HG02973 (cell line): ENCODE data around the gene NLRP4.
"Not testable (repeated sequence)": the region's sequence is repeated elsewhere in the genome, so short reads cannot be mapped to it uniquely, and the experiment has no call there.

ENCODE experiments used
- ATAC-seq: cut with Tn5 transposase; IDR thresholded peaks from one replicate; pipeline ENCODE4 v1.9.1; 2021; ENCODE audit warnings: moderate library complexity; ENCODE audit not compliant: unreplicated experiment

NLRP4 gene

GRCh38 chr19:55882626-55883025 lies 46.3 kb downstream of the NLRP4 start:
- no peak for ATAC-seq

DNA sequence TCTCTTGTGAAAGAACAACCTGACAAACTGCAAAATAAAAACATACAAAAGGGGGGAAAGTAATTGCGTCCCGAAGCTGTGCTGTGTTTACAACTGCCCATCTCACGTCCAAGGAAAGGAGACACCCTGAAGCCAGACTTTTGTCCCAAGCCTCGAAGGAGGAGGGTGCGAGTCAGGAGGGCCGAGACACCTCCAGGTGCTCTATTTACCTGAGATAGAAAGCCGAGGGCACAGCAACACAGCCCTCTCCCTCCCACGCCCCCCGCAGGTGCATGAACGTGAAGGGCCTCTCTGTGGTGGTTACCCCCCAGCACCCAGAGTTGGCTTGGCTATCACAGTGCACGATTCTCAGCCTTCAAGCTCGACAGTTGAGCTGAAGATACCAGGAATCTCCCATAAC lies 62.6 kb downstream of the NLRP4 start:
- ATAC-seq: no peak

GRCh38 chr19:55901369-55902079 lies 65.2 kb downstream of the NLRP4 start:
- no peak for ATAC-seq

DNA sequence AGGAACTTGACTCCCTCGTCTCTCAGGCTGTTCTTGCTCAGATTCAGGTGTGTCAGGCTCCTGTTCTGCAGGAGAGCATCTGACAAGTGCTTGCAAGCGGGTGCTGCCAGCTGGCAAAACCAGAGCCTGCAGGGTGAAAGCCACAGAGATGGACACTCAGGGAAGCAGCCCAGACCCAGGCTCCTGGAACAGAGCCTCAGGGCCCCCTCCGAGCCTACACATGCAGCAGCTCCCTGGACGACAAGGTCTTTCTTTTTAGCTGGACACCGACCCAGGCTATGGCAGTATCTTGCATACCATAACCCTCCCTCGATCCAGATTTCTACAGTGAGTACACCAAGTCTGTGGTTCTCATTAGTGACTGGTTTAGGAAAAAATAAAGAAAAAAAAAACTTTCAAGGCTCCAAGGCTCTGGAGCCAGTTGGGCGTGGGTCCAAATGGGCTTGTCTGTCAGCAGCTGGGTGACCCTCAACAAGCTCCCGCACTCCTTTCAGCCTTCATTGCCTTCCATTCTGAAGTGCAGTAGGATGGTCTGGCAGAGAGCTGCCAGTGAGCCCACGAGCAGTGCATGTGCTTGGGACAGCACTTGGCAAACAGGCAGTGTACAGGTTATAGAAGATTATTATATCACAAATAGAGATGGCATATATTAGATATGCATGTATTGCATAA lies 65.9 kb downstream of the NLRP4 start:
- ATAC-seq: no peak

DNA sequence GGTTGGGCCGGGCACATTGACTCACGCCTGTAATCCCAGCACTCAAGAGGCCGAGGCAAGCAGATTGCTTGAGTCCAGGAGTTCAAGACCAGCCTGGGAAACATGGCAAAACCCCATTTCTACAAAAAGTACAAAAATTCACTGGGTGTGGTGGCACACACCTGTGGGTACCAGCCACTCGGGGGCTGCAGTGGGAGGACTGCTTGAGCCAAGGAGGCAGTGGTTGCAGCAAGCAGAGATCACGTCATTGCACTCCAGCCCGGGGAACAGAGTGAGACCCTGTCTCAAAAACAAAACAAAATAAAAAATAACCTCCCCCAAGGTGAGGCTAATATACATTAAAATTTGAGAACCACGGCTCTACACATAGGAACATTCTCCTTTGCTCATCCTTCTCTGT lies 70.9 kb downstream of the NLRP4 start:
- ATAC-seq: no peak

DNA sequence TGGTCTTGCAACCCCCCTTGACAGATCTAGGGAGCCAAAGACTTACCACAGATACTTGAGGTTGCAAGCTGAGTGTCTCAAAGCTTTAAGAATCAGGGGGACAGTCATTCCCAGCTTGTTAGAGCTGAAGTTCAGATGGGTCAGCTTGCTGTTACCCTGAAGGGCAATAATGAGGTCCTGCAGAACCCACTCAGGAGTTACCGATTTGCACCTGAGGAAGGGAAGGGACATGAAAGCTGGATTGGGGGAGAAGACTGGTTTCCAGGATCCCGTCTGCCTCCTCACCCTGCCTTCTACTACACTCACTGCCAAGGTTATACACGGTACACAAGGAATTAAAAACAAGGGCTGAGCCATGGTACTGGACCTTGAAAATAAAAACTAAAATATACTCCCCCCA lies 71.4 kb downstream of the NLRP4 start:
- no peak for ATAC-seq

GRCh38 chr19:55909801-55910200 lies 73.5 kb downstream of the NLRP4 start:
- ATAC-seq: no peak

- ATAC-seq: no peak
Measured at GRCh38 chr19:55912916-55913315, 76.6 kb downstream of the NLRP4 start.

- no peak for ATAC-seq
Measured at GRCh38 chr19:55913643-55914268, 77.4 kb downstream of the NLRP4 start.

DNA sequence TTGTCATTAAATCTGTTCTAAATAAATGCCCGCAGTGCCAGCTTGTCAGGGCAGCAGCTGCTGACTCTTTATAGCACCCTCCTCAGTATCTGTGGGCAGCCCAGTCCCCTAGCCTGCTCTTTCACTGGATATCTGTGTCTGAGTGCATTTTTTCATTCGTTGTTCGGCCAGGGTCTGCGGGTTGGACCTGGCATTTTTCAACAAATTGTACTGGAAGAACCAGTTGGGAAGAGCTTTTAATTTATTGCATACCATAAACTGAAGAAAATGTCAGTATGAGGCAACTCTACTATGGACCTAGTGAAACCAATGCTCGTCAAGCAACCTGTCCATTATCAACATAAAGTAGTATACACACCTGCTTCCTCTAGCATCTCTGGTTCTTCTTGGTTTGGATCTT lies 87.2 kb downstream of the NLRP4 start:
- ATAC-seq: no peak

DNA sequence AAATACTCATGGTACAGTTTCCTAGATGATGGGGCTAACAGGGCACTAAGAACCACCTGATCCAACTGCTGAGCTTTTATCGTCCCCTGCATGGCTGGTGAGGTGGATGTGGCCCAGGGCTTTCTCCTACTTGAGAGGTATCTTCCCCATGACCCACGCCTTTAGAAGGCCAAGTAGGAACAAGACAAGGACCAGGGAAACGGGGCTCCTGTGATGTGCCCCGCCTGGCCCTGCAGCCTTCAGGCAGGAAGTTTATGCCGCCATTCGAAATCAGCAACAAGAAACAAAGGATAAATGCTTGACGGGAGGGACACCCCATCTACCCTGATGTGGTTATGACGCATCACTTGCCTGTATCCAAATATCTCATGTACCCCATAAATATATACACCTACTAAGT lies 91.7 kb downstream of the NLRP4 start:
- ATAC-seq: no peak

DNA sequence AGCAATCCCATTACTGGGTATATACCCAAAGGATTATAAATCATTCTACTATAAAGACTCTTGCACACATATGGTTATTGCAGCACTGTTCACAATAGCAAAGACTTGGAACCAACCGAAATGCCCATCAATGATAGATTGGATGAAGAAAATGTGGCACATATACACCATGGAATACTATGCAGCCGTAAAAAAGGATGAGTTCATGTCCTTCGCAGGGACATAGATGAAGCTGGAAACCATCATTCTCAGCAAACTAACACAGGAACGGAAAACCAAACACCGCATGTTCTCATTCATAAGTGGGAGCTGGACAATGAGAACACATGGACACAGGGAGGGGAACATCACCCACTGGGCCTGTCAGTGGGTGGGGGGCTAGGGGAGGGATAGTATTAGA lies 92.9 kb downstream of the NLRP4 start:
- ATAC-seq: not testable (repeated sequence)

- ATAC-seq: no peak
Measured at GRCh38 chr19:55930996-55931515, 94.7 kb downstream of the NLRP4 start.
